Psoas muscle (tissue), 8 donors: ENCODE data around the gene ZNF652. TPM values are rescaled to one million over a fixed set of nuclear protein-coding genes. Genes with fewer than 3 reads are reported as not detected.

Experiments
- ATAC-seq, 4 donors: fragments of 200-7000 bp; cut with Tn5 transposase; one replicate each; pipeline ENCODE4 v1.9.1; 2020; ENCODE audit warnings: moderate library complexity in 3 of 4, mild to moderate bottlenecking in 2 of 4
- DNase-seq, 2 donors: peaks; one replicate each; pipeline ENCODE4 v3.0.0-alpha.2; 2020
- H3K27ac ChIP-seq: fragments of 200-600 bp; one replicate; pipeline ENCODE4 v1.8.0; 2022
- H3K27me3 ChIP-seq, 3 donors: fragments of 200-600 bp in 1 of 3; one replicate each; pipeline versions ENCODE4 v1.6.1 to v1.8.0; 2013 to 2022; ENCODE audit warnings: low read length in 2 of 3, mild to moderate bottlenecking in 2 of 3, moderate library complexity in 1 of 3; ENCODE audit not compliant: insufficient read depth in 3 of 3
- H3K36me3 ChIP-seq, 2 donors: fragments of 200-600 bp in 1 of 2; one replicate each; pipeline versions ENCODE4 v1.6.1 to v1.8.0; 2013 to 2022; ENCODE audit warnings: low read depth in 1 of 2, mild to moderate bottlenecking in 1 of 2, moderate library complexity in 1 of 2; ENCODE audit not compliant: insufficient read depth in 1 of 2
- H3K4me1 ChIP-seq: fragments of 200-600 bp; one replicate; pipeline ENCODE4 v1.8.0; 2022
- H3K4me3 ChIP-seq: fragments of 200-600 bp; one replicate; pipeline ENCODE4 v1.8.0; 2022; ENCODE audit warnings: mild to moderate bottlenecking
- H3K9me3 ChIP-seq: fragments of 200-600 bp; one replicate; pipeline ENCODE4 v1.8.0; 2022
- CTCF ChIP-seq: fragments of 200-600 bp; IDR thresholded peaks from one replicate; pipeline ENCODE4 v1.8.0; 2022; ENCODE audit warnings: antibody characterized with exemption
- WGBS, 3 donors: extraction: QIAGEN DNeasy Blood & Tissue Kit; methylation state at CpG; one replicate each; pipeline versions ENCODE4 v1.1.6 to v1.1.7; 2013; 5-methylcytosine and 5-hydroxymethylcytosine counted together
- intact Hi-C, 2 donors: fragments of 100-400 bp; cut with DNase I; formaldehyde crosslinking; loops; one replicate each; pipeline versions ENCODE4 v1.11.0 to v1.14.2; 2022
- polyA plus RNA-seq, 3 donors: library from polyadenylated mRNA; stranded (reverse); fragments of 200-250 nt; gene quantifications; one replicate each; pipeline ENCODE4 v1.2.3, GENCODE V29; 2013
- total RNA-seq, 4 donors: library from RNA; stranded (reverse); fragmentation: NEBNext Ultra II Directional in 2 of 4; extraction: Animal tissue kit (Norgen Biotek cat#: 25700) in 2 of 4; gene quantifications; one replicate each; pipeline versions ENCODE4 v1.2.1 to v1.2.4, GENCODE V29; 2021 to 2023
- donor health status: healthy with polysubstance abuse.
- donor health status: DM: no; HTN: no; CAD: no; lungs with moderate emphysema.
- donor health status: Bipolar disorder and iron deficiency.
- donor health status: healthy.
- donor health status: DM: yes; HTN: yes; CAD: no.
- donor health status: DM: no; HTN: no; CAD: no.
- donor health status: DM: no; HTN: no; CAD: no.
- donor health status: DM: yes; HTN: yes; CAD: no.

Gene ZNF652
- total and polyA plus RNA-seq, 7 donors = 3.1 to 30.1 (median 21.3) TPM

GRCh38 chr17:49362723-49363117 is 670 bp upstream of the ZNF652 start:
- Histone ChIP-seq H3K9me3 (no peaks in the 10 kb centered on the region), H3K27me3 (no peaks in the 10 kb centered on the region), H3K4me1 (peaks cover 32% of the 10 kb centered on the region), H3K36me3 (no peaks in the 10 kb centered on the region), H3K4me3 (peak overlapping the region; percentile 92), H3K27ac (peak overlapping the region; percentile 84)
- no peak for TF ChIP-seq CTCF
- intact Hi-C loops = loop anchor here (2.0 to 5.0 kb wide), 2 partner anchors 32 to 45 kb away; no protein-coding TSS in a partner anchor
- WGBS, 3 donors = 22 to 29% (median 22%) methylated on average over 10 of the region's 10 CpGs
- ATAC-seq (peak in 1 of 4 donors; percentile 5), DNase-seq (no peak)

GRCh38 chr17:49361129-49361901 is 735 bp downstream of the ZNF652 start:
- Histone ChIP-seq H3K27me3 (no peaks in the 10 kb centered on the region), H3K36me3 (no peaks in the 10 kb centered on the region), H3K27ac (peak overlapping the region; percentile 84), H3K4me1 (peaks cover 35% of the 10 kb centered on the region), H3K4me3 (peak overlapping the region; percentile 92), H3K9me3 (no peaks in the 10 kb centered on the region)
- WGBS, 3 donors = 1% methylated on average over 27 to 52 of the region's 52 CpGs
- no peak for TF ChIP-seq CTCF
- ATAC-seq (peak in 2 of 4 donors; percentile 22 to 41), DNase-seq (peak; percentile 32 to 64)
- intact Hi-C loops = loop anchor here in 1 of 2 donors (5.0 kb wide), 1 partner anchor 44 kb away; no protein-coding TSS in a partner anchor

- no peak for TF ChIP-seq CTCF
- Histone ChIP-seq H3K4me3 (peak overlapping the region; percentile 92), H3K27ac (no peak overlapping the region), H3K9me3 (no peaks in the 10 kb centered on the region), H3K4me1 (peaks cover 35% of the 10 kb centered on the region), H3K27me3 (no peaks in the 10 kb centered on the region), H3K36me3 (no peaks in the 10 kb centered on the region)
- 5 to 8% (median 6%) methylated on average over 8 of the region's 8 CpGs for WGBS, 3 donors
- intact Hi-C loops = loop anchor here in 1 of 2 donors (5.0 kb wide), 1 partner anchor 43 kb away; no protein-coding TSS in a partner anchor
- no peak for DNase-seq
- ATAC-seq = no peak
Measured at GRCh38 chr17:49360796-49361128, 1.3 kb downstream of the ZNF652 start.

GRCh38 chr17:49359990-49360795 is 1.9 kb downstream of the ZNF652 start:
- no peak for TF ChIP-seq CTCF
- H3K4me3 ChIP-seq = peak overlapping the region; percentile 92
- H3K9me3 ChIP-seq = no peaks in the 10 kb centered on the region
- no peaks in the 10 kb centered on the region for H3K36me3 ChIP-seq
- DNase-seq = no peak
- H3K27ac ChIP-seq = no peak overlapping the region
- no peak for ATAC-seq
- WGBS, 3 donors = 29 to 43% (median 35%) methylated on average over 8 of the region's 8 CpGs
- no peaks in the 10 kb centered on the region for H3K27me3 ChIP-seq
- intact Hi-C loops = loop anchor here in 1 of 2 donors (5.0 kb wide), 1 partner anchor 43 kb away; no protein-coding TSS in a partner anchor
- H3K4me1 ChIP-seq = peaks cover 35% of the 10 kb centered on the region
